Measurements from ENCODE around the gene YJU2.
"Not testable (repeated sequence)": the region's sequence is repeated elsewhere in the genome, so short reads cannot be mapped to it uniquely, and the experiment has no call there.

The YJU2 gene

DNA sequence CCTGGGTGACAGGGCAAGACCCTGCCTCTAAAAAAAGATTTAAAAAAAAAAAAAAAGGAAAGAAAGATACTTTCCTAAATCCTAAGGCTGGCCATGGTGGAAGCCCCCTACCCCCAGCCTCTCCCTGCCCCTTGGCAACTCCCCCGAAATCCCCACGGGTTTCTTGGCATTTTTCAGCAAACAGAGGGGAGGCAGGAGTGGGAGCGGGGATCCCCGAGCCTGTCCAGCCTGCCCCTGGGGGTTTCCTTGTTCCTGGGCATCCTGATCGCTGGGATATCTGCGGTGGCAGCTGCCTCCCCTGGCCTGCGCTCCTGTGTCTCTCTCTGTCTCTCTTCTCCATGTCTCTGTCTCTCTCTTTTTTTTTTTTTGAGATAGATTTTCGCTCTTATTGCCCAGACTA is 21.0 kb upstream of the YJU2 start:
- Histone ChIP-seq H3K27me3 (ENCODE audit: insufficient read depth, low read depth) (peaks cover 85% of the 10 kb centered on the region), H3K4me2 (no peak overlapping the region)
- TF ChIP-seq, protein P1, sequence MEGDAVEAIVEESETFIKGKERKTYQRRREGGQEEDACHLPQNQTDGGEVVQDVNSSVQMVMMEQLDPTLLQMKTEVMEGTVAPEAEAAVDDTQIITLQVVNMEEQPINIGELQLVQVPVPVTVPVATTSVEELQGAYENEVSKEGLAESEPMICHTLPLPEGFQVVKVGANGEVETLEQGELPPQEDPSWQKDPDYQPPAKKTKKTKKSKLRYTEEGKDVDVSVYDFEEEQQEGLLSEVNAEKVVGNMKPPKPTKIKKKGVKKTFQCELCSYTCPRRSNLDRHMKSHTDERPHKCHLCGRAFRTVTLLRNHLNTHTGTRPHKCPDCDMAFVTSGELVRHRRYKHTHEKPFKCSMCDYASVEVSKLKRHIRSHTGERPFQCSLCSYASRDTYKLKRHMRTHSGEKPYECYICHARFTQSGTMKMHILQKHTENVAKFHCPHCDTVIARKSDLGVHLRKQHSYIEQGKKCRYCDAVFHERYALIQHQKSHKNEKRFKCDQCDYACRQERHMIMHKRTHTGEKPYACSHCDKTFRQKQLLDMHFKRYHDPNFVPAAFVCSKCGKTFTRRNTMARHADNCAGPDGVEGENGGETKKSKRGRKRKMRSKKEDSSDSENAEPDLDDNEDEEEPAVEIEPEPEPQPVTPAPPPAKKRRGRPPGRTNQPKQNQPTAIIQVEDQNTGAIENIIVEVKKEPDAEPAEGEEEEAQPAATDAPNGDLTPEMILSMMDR (conservative IDR thresholded peaks at IDR 0.05; ENCODE audit: low read depth, low read length), result no peak

DNA sequence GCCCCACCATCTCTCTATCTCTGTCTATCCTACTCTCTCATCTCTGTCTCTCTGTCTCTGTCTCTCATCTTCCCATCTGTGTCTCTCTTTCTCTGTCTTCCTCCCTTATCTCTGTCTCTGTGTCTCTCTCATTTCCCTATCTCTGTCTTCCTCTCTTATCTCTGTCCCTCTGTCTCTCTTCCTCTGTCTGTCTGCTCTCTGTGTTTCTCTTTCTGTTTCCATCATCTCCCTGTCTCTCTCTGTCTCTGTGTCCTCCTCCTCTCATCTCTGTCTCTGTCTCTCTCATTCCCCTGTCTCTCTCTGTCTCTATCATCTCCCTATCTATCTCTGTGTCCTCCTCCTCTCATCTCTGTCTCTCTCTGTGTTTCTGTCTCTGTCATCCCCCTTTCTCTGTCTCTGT is 19.1 kb upstream of the YJU2 start:
- Histone ChIP-seq H3K36me3 (ENCODE audit: insufficient read depth) (no peaks in the 10 kb centered on the region), H3K9ac (no peak overlapping the region), H3K4me3 (IDR thresholded peaks at IDR 0.05; ENCODE audit: insufficient read depth, low read depth, low read length) (no peak overlapping the region), H3K4me2 (no peak overlapping the region), H3K79me2 (ENCODE audit: insufficient read depth, low read depth) (no peaks in the 10 kb centered on the region), H3K4me1 (ENCODE audit: low read depth, poor library complexity, severe bottlenecking) (no peaks in the 10 kb centered on the region), H4K20me1 (ENCODE audit: insufficient read depth) (no peaks in the 10 kb centered on the region), H2AFZ (ENCODE audit: low read depth) (no peak overlapping the region), H3K27me3 (ENCODE audit: insufficient read depth, low read depth) (peaks cover 80% of the 10 kb centered on the region), H3K27ac (no peak overlapping the region)
- TF ChIP-seq, protein P1 (conservative IDR thresholded peaks at IDR 0.05; ENCODE audit: low read depth, low read length), result no peak

More for the DNA sequence above, 21.0 kb upstream of the YJU2 start:
- Histone ChIP-seq H3K36me3 (ENCODE audit: insufficient read depth) (no peaks in the 10 kb centered on the region), H3K79me2 (ENCODE audit: insufficient read depth, low read depth) (no peaks in the 10 kb centered on the region), H3K9ac (no peak overlapping the region), H3K4me3 (IDR thresholded peaks at IDR 0.05; ENCODE audit: insufficient read depth, low read depth, low read length) (no peak overlapping the region), H2AFZ (ENCODE audit: low read depth) (no peak overlapping the region), H4K20me1 (ENCODE audit: insufficient read depth) (no peaks in the 10 kb centered on the region), H3K4me1 (ENCODE audit: low read depth, poor library complexity, severe bottlenecking) (peaks cover 7% of the 10 kb centered on the region), H3K27ac (no peak overlapping the region)

DNA sequence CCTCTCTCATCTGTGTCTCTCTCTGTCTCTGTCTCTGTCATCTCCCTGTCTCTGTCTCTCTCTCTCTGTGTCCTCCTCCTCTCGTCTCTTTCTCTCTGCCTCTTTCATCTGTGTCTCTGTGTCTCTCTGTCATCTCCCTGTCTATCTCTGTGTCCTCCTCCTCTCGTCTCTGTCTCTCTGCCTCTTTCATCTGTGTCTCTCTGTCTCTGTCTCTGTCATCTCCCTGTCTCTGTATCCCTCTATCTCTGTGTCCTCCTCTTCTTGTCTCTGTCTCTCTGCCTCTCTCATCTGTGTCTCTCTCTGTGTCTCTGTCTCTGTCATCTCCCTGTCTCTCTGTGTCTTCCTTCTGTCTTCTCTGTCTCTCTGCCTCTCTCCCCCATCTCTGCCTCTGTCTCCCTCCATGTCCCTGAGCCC is 18.1 kb upstream of the YJU2 start:
- H2AFZ ChIP-seq (ENCODE audit: low read depth), result no peak overlapping the region
- no peak overlapping the region for H3K27ac ChIP-seq
- H3K27me3 ChIP-seq (ENCODE audit: insufficient read depth, low read depth), result peaks cover 83% of the 10 kb centered on the region
- H3K79me2 ChIP-seq (ENCODE audit: insufficient read depth, low read depth), result no peaks in the 10 kb centered on the region
- TF ChIP-seq, protein P1 (conservative IDR thresholded peaks at IDR 0.05; ENCODE audit: low read depth, low read length), result no peak
- no peak overlapping the region for H3K9ac ChIP-seq
- no peak overlapping the region for H3K4me3 ChIP-seq (IDR thresholded peaks at IDR 0.05; ENCODE audit: insufficient read depth, low read depth, low read length)
- H3K36me3 ChIP-seq (ENCODE audit: insufficient read depth), result no peaks in the 10 kb centered on the region
- no peaks in the 10 kb centered on the region for H3K4me1 ChIP-seq (ENCODE audit: low read depth, poor library complexity, severe bottlenecking)
- H3K4me2 ChIP-seq, result no peak overlapping the region
- no peaks in the 10 kb centered on the region for H4K20me1 ChIP-seq (ENCODE audit: insufficient read depth)

DNA sequence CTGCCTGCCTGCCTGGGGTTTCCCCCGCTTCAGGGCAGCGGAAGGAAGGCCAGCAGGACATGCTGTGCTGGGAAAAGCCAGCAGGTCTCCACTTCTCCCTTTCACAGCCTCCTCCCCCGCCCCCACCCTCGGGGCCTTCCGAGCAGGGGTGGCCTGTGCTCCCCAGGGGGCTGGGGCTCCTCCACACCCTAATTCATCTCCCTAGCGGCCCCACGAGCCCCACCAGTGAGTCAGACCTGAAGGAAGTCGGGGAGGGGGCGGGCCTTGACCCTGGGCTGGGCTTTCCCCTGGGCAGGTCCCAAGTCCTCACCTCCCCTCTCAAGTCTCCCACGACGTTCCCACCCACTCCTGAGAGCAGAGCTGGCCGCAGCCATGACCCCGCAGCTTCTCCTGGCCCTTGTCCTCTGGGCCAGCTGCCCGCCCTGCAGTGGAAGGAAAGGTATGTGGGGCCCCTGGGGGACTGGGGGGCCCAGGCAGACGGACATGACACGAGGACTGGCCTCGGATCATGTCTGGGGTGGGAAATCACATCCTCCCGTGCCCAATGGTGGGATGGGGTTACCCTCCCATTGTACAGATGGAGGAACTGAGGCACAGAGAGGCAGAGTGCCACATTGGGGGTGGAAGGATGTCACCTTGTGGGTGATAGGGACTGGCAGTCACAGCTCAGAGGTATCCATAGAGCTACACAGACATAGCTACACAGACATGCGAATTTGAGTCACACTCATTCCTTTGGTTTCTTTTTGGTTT is 17.5 kb upstream of the YJU2 start, which contains the start of gene EBI3:
EBI3 (plus strand) TSS at position 345 of the 753 bp plus-strand sequence; CDS start at position 373, 28 bp downstream.
- Histone ChIP-seq H2AFZ (ENCODE audit: low read depth) (no peak within 1 kb of the TSS), H3K79me2 (ENCODE audit: insufficient read depth, low read depth) (no peaks in the 10 kb centered on the region), H3K4me2 (no peak within 1 kb of the TSS), H3K4me1 (ENCODE audit: low read depth, poor library complexity, severe bottlenecking) (no peaks in the 10 kb centered on the region), H3K36me3 (ENCODE audit: insufficient read depth) (no peaks in the 10 kb centered on the region), H3K27ac (no peak within 1 kb of the TSS), H3K27me3 (ENCODE audit: insufficient read depth, low read depth) (peaks cover 86% of the 10 kb centered on the region), H4K20me1 (ENCODE audit: insufficient read depth) (no peaks in the 10 kb centered on the region), H3K9ac (no peak within 1 kb of the TSS), H3K4me3 (IDR thresholded peaks at IDR 0.05; ENCODE audit: insufficient read depth, low read depth, low read length) (no peak within 1 kb of the TSS)
- TF ChIP-seq, protein P1 (conservative IDR thresholded peaks at IDR 0.05; ENCODE audit: low read depth, low read length), result no peak

DNA sequence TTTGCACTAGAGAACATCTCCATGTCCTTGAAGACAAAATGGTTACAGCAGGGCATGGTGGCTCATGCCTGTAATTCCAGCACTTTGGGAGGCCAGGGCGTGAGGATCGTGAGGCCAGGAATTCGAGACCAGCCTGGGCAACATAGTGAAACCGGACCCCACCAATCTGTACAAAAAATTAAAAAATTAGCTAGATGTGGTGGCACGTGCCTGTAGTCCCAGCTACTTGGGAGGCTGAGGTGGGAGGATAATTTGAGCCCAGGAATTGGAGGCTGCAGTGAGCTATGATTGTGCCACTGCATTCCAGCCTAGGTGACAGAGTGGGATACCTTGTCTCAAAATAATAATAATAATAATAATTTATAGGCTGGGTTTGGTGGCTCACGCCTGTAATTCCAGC is 16.6 kb upstream of the YJU2 start:
- H4K20me1 ChIP-seq (ENCODE audit: insufficient read depth); H2AFZ ChIP-seq (ENCODE audit: low read depth); H3K4me2 ChIP-seq; H3K4me3 ChIP-seq (IDR thresholded peaks at IDR 0.05; ENCODE audit: insufficient read depth, low read depth, low read length); H3K27ac ChIP-seq; H3K36me3 ChIP-seq (ENCODE audit: insufficient read depth); H3K79me2 ChIP-seq (ENCODE audit: insufficient read depth, low read depth); H3K9ac ChIP-seq; H3K4me1 ChIP-seq (ENCODE audit: low read depth, poor library complexity, severe bottlenecking): not testable (repeated sequence)
- peaks cover 86% of the 10 kb centered on the region for H3K27me3 ChIP-seq (ENCODE audit: insufficient read depth, low read depth)

DNA sequence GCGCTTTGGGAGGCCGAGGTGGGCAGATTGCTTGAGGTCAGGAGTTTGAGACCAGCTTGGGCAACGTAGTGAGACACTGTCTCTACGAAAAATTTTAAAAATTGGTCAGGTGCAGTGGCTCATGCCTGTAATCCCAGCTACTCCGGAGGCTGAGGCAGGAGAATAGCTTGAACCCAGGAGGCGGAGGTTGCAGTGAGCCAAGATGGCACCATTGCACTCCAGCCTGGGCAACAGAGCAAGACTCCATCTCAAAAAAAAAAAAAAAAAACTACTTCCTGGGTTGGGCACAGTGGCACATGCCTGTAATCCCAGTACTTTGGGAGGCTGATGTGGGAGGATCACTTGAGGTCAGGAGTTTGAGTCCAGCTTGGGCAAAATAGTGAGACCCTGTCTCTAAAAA is 15.4 kb upstream of the YJU2 start:
- H3K4me3 ChIP-seq (IDR thresholded peaks at IDR 0.05; ENCODE audit: insufficient read depth, low read depth, low read length); H3K36me3 ChIP-seq (ENCODE audit: insufficient read depth); H3K9ac ChIP-seq; H3K4me1 ChIP-seq (ENCODE audit: low read depth, poor library complexity, severe bottlenecking); H4K20me1 ChIP-seq (ENCODE audit: insufficient read depth); H2AFZ ChIP-seq (ENCODE audit: low read depth); H3K4me2 ChIP-seq; H3K79me2 ChIP-seq (ENCODE audit: insufficient read depth, low read depth); H3K27ac ChIP-seq: not testable (repeated sequence)
- H3K27me3 ChIP-seq (ENCODE audit: insufficient read depth, low read depth), result peaks cover 82% of the 10 kb centered on the region

DNA sequence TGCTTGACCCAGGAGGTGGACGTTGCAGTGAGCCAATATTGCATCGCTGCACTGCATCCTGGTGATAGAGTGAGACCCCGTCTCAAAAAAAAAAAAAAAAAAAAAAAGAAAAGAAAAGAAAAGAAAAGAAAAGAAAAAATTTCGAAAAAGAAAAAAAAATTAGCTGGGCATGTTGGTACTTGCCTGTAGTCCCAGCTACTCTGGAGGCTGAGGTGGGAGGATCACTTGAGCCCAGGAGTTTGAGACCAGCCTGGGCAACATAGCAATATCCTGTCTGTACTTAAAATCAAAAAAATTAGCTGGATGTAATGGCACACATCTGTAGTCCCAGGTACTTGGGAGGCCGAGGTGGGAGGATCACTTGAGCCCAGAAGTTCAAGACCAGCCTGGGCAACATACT is 14.7 kb upstream of the YJU2 start:
- not testable (repeated sequence) for H3K36me3 ChIP-seq (ENCODE audit: insufficient read depth); H3K27ac ChIP-seq; H3K4me1 ChIP-seq (ENCODE audit: low read depth, poor library complexity, severe bottlenecking); H3K4me3 ChIP-seq (IDR thresholded peaks at IDR 0.05; ENCODE audit: insufficient read depth, low read depth, low read length); H4K20me1 ChIP-seq (ENCODE audit: insufficient read depth); H2AFZ ChIP-seq (ENCODE audit: low read depth); H3K9ac ChIP-seq; H3K79me2 ChIP-seq (ENCODE audit: insufficient read depth, low read depth); H3K4me2 ChIP-seq
- H3K27me3 ChIP-seq (ENCODE audit: insufficient read depth, low read depth), result peaks cover 85% of the 10 kb centered on the region

Data from KMS-11 (cell line).